ENCODE results near the gene TMEM63A. TPM values are rescaled to one million over a fixed set of nuclear protein-coding genes. Genes with fewer than 3 reads are reported as not detected.
"Not testable (repeated sequence)": the region's sequence is repeated elsewhere in the genome, so short reads cannot be mapped to it uniquely, and the experiment has no call there.

The TMEM63A gene
- total RNA-seq, 1 experiment from 2014 or later: 93.9 TPM

- no peak overlapping the region for H3K4me3 Mint-ChIP-seq (ENCODE audit: unreplicated experiment)
- TF ChIP-seq, protein P1, sequence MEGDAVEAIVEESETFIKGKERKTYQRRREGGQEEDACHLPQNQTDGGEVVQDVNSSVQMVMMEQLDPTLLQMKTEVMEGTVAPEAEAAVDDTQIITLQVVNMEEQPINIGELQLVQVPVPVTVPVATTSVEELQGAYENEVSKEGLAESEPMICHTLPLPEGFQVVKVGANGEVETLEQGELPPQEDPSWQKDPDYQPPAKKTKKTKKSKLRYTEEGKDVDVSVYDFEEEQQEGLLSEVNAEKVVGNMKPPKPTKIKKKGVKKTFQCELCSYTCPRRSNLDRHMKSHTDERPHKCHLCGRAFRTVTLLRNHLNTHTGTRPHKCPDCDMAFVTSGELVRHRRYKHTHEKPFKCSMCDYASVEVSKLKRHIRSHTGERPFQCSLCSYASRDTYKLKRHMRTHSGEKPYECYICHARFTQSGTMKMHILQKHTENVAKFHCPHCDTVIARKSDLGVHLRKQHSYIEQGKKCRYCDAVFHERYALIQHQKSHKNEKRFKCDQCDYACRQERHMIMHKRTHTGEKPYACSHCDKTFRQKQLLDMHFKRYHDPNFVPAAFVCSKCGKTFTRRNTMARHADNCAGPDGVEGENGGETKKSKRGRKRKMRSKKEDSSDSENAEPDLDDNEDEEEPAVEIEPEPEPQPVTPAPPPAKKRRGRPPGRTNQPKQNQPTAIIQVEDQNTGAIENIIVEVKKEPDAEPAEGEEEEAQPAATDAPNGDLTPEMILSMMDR (IDR thresholded peaks at IDR 0.05; ENCODE audit: insufficient read depth in 1 of 2, low read depth in 1 of 2, low read length in 1 of 2, severe bottlenecking in 1 of 2, unreplicated experiment in 1 of 2): no peak
These were observed 64.5 kb downstream of the TMEM63A start for GRCh38 chr1:225817611-225818061.

GRCh38 chr1:225816643-225817538 lies 65.3 kb downstream of the TMEM63A start:
- Mint-ChIP-seq H3K27me3 (ENCODE audit: insufficient read depth, unreplicated experiment) (no peaks in the 10 kb centered on the region), H3K9me3 (ENCODE audit: unreplicated experiment) (no peaks in the 10 kb centered on the region), H3K4me3 (ENCODE audit: unreplicated experiment) (no peak overlapping the region), H3K27ac (ENCODE audit: unreplicated experiment) (no peak overlapping the region), H3K4me1 (ENCODE audit: low read depth, unreplicated experiment) (peaks cover 15% of the 10 kb centered on the region), H3K36me3 (ENCODE audit: insufficient read depth, unreplicated experiment) (peaks cover 16% of the 10 kb centered on the region)
- H3K36me3 ChIP-seq (ENCODE audit: control insufficient read depth, insufficient read depth, low read length): no peaks in the 10 kb centered on the region
- intact Hi-C loops (cut with micrococcal nuclease; ENCODE audit: unreplicated experiment): no loop called here
- H3K4me3 ChIP-seq (ENCODE audit: low read depth, low read length): no peak overlapping the region
- H3K9me3 ChIP-seq: no peaks in the 10 kb centered on the region
- POLR2A ChIA-PET: no interaction called here
- DNase-seq: no peak
- TF ChIP-seq, protein P1 (IDR thresholded peaks at IDR 0.05; ENCODE audit: insufficient read depth in 1 of 2, low read depth in 1 of 2, low read length in 1 of 2, severe bottlenecking in 1 of 2, unreplicated experiment in 1 of 2): no peak
- H3K4me1 ChIP-seq: peaks cover 21% of the 10 kb centered on the region
- H3K27me3 ChIP-seq (replicated peaks; ENCODE audit: control insufficient read depth, insufficient read depth, low read length): no peaks in the 10 kb centered on the region
- no TSS peak for BruUV-seq (replicated peaks)
- CTCF ChIA-PET: no interaction called here

More at GRCh38 chr1:225817611-225818061, 64.5 kb downstream of the TMEM63A start:
- Histone ChIP-seq H3K4me1 (peaks cover 17% of the 10 kb centered on the region), H3K9me3 (no peaks in the 10 kb centered on the region), H3K36me3 (ENCODE audit: control insufficient read depth, insufficient read depth, low read length) (no peaks in the 10 kb centered on the region), H3K4me3 (ENCODE audit: low read depth, low read length) (no peak overlapping the region), H3K27me3 (replicated peaks; ENCODE audit: control insufficient read depth, insufficient read depth, low read length) (no peaks in the 10 kb centered on the region)
- DNase-seq: no peak
- POLR2A ChIA-PET: no interaction called here
- CTCF ChIA-PET: no interaction called here
- H3K9me3 Mint-ChIP-seq (ENCODE audit: unreplicated experiment): no peaks in the 10 kb centered on the region
- no TSS peak for BruUV-seq (replicated peaks)
- intact Hi-C loops (cut with micrococcal nuclease; ENCODE audit: unreplicated experiment): no loop called here
- H3K36me3 Mint-ChIP-seq (ENCODE audit: insufficient read depth, unreplicated experiment): peaks cover 16% of the 10 kb centered on the region
- H3K27ac Mint-ChIP-seq (ENCODE audit: unreplicated experiment): no peak overlapping the region
- H3K27me3 Mint-ChIP-seq (ENCODE audit: insufficient read depth, unreplicated experiment): no peaks in the 10 kb centered on the region
- peaks cover 13% of the 10 kb centered on the region for H3K4me1 Mint-ChIP-seq (ENCODE audit: low read depth, unreplicated experiment)

DNA sequence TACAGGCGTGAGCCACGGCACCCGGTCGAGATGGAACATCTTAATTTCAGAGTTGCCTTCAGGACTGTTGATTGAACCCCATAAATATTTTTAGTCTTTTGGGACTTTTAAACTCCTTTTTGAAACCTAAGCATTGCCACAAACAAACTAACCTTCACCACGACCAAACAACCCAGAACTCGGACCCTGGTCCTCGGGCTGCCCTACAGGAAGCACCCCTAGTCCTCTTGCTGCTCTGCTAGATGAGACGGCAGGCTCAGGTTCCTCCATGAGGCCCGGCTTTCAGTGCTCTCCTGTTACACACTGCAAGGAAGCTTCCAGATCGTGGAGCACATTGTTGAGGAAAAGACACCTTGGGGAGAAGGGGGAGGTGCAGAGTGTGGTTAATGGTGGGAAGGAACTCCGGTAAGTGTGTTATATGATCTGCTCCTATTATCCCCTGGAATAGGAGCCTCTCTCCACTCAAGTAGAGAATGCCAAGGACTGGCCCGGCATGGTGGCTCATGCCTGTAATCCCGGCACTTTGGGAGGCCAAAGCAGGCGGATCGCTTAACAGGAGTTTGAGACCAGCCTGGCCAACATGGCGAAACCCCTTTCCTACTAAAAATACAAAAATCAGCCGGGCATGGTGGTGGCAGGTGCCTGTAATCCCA lies 66.5 kb downstream of the TMEM63A start:
- peaks cover 33% of the 10 kb centered on the region for H3K4me1 ChIP-seq
- peaks cover 24% of the 10 kb centered on the region for H3K4me1 Mint-ChIP-seq (ENCODE audit: low read depth, unreplicated experiment)
- BruUV-seq (replicated peaks): no TSS peak
- DNase-seq: no peak
- H3K4me3 ChIP-seq (ENCODE audit: low read depth, low read length): no peak overlapping the region
- no peaks in the 10 kb centered on the region for H3K27me3 ChIP-seq (replicated peaks; ENCODE audit: control insufficient read depth, insufficient read depth, low read length)
- H3K27ac Mint-ChIP-seq (ENCODE audit: unreplicated experiment): no peak overlapping the region
- no peaks in the 10 kb centered on the region for H3K9me3 ChIP-seq
- no peaks in the 10 kb centered on the region for H3K36me3 ChIP-seq (ENCODE audit: control insufficient read depth, insufficient read depth, low read length)
- H3K9me3 Mint-ChIP-seq (ENCODE audit: unreplicated experiment): no peaks in the 10 kb centered on the region
- no peaks in the 10 kb centered on the region for H3K27me3 Mint-ChIP-seq (ENCODE audit: insufficient read depth, unreplicated experiment)
- H3K4me3 Mint-ChIP-seq (ENCODE audit: unreplicated experiment): no peak overlapping the region
- ChIA-PET CTCF (no interaction called here), POLR2A (no interaction called here)
- TF ChIP-seq, protein P1 (IDR thresholded peaks at IDR 0.05; ENCODE audit: insufficient read depth in 1 of 2, low read depth in 1 of 2, low read length in 1 of 2, severe bottlenecking in 1 of 2, unreplicated experiment in 1 of 2): no peak
- intact Hi-C loops (cut with micrococcal nuclease; ENCODE audit: unreplicated experiment): no loop called here
- H3K36me3 Mint-ChIP-seq (ENCODE audit: insufficient read depth, unreplicated experiment): peaks cover 16% of the 10 kb centered on the region

DNA sequence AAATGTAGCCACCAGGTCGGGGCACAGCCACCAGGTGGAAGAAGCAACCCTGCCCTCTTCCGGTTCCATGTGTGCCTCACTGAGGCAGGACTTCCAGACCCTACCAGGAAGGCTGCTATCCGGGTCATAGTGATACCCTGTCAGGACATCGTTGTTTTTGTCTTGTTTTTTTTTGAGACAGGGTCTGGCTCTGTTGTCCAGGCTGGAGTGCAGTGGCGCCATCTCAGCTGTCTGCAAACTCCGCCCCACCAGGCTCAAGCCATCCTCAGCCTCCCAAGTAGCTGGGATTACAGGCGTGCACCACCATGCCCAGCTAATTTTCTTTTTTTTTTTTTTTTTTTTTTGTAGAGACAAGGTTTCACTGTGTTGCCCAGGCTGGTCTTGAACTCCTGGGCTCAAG lies 67.1 kb downstream of the TMEM63A start:
- BruUV-seq (replicated peaks); H3K9me3 ChIP-seq; intact Hi-C loops (cut with micrococcal nuclease; ENCODE audit: unreplicated experiment); H3K27ac Mint-ChIP-seq (ENCODE audit: unreplicated experiment); H3K4me3 ChIP-seq (ENCODE audit: low read depth, low read length); DNase-seq; H3K27me3 ChIP-seq (replicated peaks; ENCODE audit: control insufficient read depth, insufficient read depth, low read length); H3K4me3 Mint-ChIP-seq (ENCODE audit: unreplicated experiment); CTCF ChIA-PET; POLR2A ChIA-PET; H3K27me3 Mint-ChIP-seq (ENCODE audit: insufficient read depth, unreplicated experiment); H3K36me3 ChIP-seq (ENCODE audit: control insufficient read depth, insufficient read depth, low read length); H3K9me3 Mint-ChIP-seq (ENCODE audit: unreplicated experiment): not testable (repeated sequence)
- H3K4me1 ChIP-seq: peaks cover 33% of the 10 kb centered on the region
- Mint-ChIP-seq H3K36me3 (ENCODE audit: insufficient read depth, unreplicated experiment) (peaks cover 19% of the 10 kb centered on the region), H3K4me1 (ENCODE audit: low read depth, unreplicated experiment) (peaks cover 27% of the 10 kb centered on the region)
